Measurements from ENCODE around the gene SCGB1C1. TPM values are rescaled to one million over a fixed set of nuclear protein-coding genes. Genes with fewer than 3 reads are reported as not detected.

Gene SCGB1C1
- total and polyA plus RNA-seq, 10 of the 15 experiments (the other 5 are each of a cell fraction or from before 2014, with no cell fraction given): not detected

- H3K36me3 ChIP-seq (ENCODE audit: control insufficient read depth in 2 of 2, insufficient read depth in 2 of 2, low read length in 1 of 2): peaks cover 0 to 3% of the 10 kb centered on the region in 2 experiments; a peak in 2 of 4 replicates
- ChIA-PET SMC1A (ENCODE audit: uncharacterized antibody, unreplicated experiment) (no interaction called here), POLR2A (interaction anchor here (0.7 to 1.3 kb wide), 2 partner anchors 16 to 17 kb away, joined by 3 to 4 read pairs; partner anchors contain the start of gene BET1L), RAD21 (ENCODE audit: unreplicated experiment) (no interaction called here), CTCF (no interaction called here)
- H3K27me3 ChIP-seq (replicated peaks in 1 of 2; ENCODE audit: control insufficient read depth in 2 of 2, insufficient read depth in 2 of 2, low read length in 1 of 2): no peaks in the 10 kb centered on the region
- H3K4me1 ChIP-seq (ENCODE audit: control insufficient read depth, insufficient read depth, low read length): no peaks in the 10 kb centered on the region
- no TSS peak for BruUV-seq (replicated peaks)
- H3K79me2 ChIP-seq (ENCODE audit: control insufficient read depth, insufficient read depth, low read length): no peaks in the 10 kb centered on the region
- TF ChIP-seq ZSCAN29 (IDR thresholded peaks at IDR 0.05) (no peak), RELB (IDR thresholded peaks at IDR 0.05; ENCODE audit: low read depth) (no peak), SIX5 (IDR thresholded peaks at IDR 0.05; ENCODE audit: low read depth, low read length, severe bottlenecking) (no peak), YBX1 (IDR thresholded peaks at IDR 0.05) (no peak), MTA3 (IDR thresholded peaks at IDR 0.05; ENCODE audit: borderline replicate concordance, low read length) (no peak), CEBPB (IDR thresholded peaks at IDR 0.05; ENCODE audit: borderline replicate concordance in 1 of 2, low read depth in 2 of 2, low read length in 2 of 2) (no peak), BCL3 (IDR thresholded peaks at IDR 0.05; ENCODE audit: borderline replicate concordance, insufficient read depth, low read depth, low read length, poor library complexity, severe bottlenecking) (no peak)
- intact Hi-C loops (cut with micrococcal nuclease; ENCODE audit: unreplicated experiment): no loop called here
- H4K20me1 ChIP-seq (ENCODE audit: control insufficient read depth, insufficient read depth): no peaks in the 10 kb centered on the region
- 99% methylated on average over 7 of the region's 9 CpGs for WGBS (ENCODE audit: insufficient coverage, insufficient replicate concordance, low lambda C conversion rate, missing lambda C conversion rate)
- no peak overlapping the region for H3K4me3 ChIP-seq
- FAIRE-seq (no peak), DNase-seq (ENCODE audit: low read depth, low spot score) (no peak), ATAC-seq (no peak)
- no peak overlapping the region for H3K27ac ChIP-seq (ENCODE audit: control insufficient read depth, insufficient read depth)
- H3K4me2 ChIP-seq (ENCODE audit: control insufficient read depth, insufficient read depth): no peak overlapping the region
- H3K9ac ChIP-seq (ENCODE audit: control insufficient read depth, insufficient read depth, low read length): no peak overlapping the region
- no peak overlapping the region for H2AFZ ChIP-seq (ENCODE audit: control insufficient read depth, low read depth, low read length)
- H3K9me3 ChIP-seq (replicated peaks; ENCODE audit: control insufficient read depth, insufficient read depth, low read length): no peaks in the 10 kb centered on the region
- in situ Hi-C loops (cut with MboI): no loop called here
These were observed 31.0 kb downstream of the SCGB1C1 start for GRCh38 chr11:223884-224283.
